HuH-7.5 (cell line): ENCODE results near the gene USP49.
"Not testable (repeated sequence)": the region's sequence is repeated elsewhere in the genome, so short reads cannot be mapped to it uniquely, and the experiment has no call there.

ENCODE experiments used
- DNase-seq: peaks from one replicate; pipeline ENCODE4 v3.0.0; 2011; ENCODE audit warnings: low spot score

The USP49 gene

DNA sequence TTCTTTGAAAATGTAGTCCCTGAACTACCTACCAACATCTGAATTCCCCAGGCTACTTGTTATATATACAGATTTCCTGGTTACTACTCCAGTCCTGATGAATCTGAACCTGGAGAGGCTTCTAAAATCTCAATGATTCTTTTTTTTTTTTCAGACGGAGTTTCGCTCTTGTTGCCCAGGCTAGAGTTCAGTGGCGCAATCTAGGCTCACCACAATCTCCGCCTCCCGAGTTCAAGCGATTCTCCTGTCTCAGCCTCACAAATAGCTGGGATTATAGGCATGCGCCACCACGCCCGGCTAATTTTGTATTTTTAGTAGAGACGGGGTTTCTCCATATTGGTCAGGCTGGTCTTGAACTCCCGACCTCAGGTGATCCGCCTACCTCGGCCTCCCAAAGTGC, 83.2 kb downstream of the USP49 start:
- DNase-seq: not testable (repeated sequence)

DNA sequence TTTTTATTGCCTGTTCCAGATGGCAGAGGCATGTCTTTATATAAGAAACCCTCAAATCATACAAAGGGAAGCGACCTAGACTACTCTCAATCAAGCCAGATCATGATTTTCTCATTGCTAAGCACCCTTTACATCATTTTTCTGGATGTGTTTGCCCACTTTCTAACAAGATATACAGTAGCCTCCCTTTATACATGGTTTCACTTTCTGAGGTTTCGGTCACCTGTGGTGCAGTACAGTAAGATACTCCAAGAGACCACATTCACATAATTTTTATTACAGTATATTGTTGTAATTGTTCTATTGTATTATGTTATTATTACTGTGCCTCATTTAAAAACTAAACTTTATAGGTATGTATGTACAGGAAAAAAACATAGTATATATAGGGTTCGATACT, 84.1 kb downstream of the USP49 start:
- DNase-seq: no peak

GRCh38 chr6:41805830-41806774, 89.1 kb downstream of the USP49 start:
- no peak for DNase-seq

- DNase-seq: no peak
These were observed 93.8 kb downstream of the USP49 start for GRCh38 chr6:41801380-41801779.

DNA sequence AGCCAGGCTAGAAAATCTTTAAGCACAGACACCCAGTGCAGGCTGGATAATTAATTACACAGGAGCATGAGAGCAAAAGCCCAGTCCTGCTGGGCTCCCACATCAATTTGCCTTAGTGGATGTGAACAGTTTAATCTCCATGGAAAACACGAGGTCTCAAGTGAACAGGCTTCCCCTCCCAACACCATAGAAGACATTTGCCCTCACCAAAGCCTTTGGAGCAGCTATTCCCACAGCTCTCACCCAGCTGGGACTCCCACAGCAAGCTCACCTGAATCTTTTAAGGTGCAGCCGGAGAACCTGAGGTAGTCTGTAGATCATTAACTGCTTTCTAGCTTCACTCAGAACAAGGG, 95.6 kb downstream of the USP49 start:
- DNase-seq: no peak

GRCh38 chr6:41798901-41799558, 96.1 kb downstream of the USP49 start:
- DNase-seq: no peak

DNA sequence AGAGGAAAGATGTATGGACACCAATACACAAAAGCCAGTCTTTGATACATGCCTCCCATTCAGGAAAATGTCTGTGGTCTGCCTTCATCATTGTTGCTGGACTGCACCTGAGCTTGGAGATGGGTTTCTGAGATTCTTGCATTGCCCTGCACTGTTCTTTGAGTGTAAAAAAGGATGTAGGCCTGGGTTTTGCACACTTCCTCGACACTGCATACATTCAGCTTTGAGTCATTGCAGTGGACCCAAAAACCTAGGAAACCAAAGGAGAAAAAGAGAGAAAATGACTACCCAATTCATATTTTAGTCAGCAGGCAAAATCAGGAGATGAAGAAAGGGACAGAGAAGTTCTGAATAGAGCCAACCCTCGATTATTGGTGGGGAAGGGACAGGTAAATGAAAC, 98.7 kb downstream of the USP49 start:
- no peak for DNase-seq

- DNase-seq: no peak
These were observed 103.2 kb downstream of the USP49 start for GRCh38 chr6:41791984-41792383.

- DNase-seq: no peak
These were observed 103.9 kb downstream of the USP49 start for GRCh38 chr6:41791305-41791704.

GRCh38 chr6:41790045-41790444, 105.1 kb downstream of the USP49 start:
- DNase-seq: no peak

GRCh38 chr6:41789390-41789724, 105.8 kb downstream of the USP49 start:
- no peak for DNase-seq

GRCh38 chr6:41787219-41787917, 107.8 kb downstream of the USP49 start, which contains the start of gene TOMM6:
TOMM6 (plus strand) TSS chr6:41787694; CDS start chr6:41787698, 4 bp downstream.
- peak; percentile 70 for DNase-seq

DNA sequence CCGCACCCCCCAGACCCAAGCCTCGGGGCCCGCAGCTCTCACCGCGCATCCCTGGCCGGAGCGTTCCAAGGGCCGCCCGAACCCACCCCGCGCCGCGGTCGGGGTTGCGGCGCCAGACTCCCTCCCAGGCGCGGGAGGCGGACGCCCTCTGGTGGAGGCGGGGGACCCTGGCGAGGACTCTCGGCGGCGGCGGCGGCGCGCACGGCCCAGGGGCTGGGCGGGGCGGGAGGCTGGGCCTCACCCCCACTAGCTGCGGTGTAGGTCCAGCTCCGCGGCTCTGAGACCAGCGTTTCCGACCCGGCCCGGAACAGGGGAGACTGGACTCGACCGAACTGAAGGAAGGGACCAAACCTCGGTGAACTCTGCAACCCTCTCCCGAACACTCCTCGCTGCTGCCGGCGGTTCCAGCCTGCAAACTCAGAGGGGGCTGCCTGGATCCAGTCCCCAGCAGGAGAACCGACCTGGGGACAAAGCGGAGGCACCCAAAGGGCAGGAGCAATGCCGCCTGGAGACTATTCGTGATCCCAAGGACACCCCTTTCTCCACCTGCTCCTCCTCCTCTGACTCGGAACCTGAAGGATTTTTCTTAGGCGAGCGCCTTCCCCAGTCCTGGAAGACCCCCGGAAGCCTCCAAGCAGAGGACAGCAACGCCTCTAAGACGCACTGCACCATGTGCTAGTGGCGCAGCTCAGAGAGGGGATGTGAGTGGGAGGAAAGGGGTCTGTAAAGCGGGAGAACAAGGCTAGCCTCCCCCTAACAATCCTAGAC, 108.5 kb downstream of the USP49 start:
- DNase-seq: peak; percentile 82

DNA sequence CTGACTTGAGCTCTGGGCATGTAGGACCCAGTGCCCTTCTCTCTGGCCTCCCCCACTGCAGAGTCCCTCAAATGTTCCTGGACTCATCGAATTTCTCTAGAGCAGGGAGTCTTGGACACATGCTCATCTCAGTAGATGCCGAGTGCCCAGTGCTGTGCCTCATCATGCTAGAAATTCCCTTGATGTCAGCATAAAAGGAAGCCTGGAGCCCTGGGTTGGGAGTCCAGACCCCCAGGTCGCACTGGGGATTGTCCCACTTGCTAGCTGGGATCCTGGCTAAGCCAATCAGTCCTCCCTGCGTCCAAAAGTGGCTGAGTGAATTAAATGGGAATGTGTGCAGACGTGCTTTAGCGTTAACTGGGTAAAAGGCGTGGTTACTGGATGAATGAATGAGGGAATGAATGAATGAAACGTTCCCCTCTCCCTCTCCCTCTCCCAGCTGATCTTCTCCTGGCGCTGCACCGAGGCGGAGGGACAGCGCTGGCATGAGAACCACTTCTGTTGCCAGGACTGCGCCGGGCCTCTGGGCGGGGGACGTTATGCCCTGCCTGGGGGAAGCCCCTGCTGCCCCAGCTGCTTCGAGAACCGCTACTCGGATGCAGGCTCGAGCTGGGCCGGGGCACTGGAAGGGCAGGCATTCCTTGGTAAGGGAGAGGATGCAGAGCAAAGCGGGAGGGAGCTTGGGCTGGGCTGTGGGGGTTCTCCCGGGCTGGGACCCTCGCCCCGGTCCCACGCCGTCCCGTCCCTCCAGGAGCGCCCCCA, 109.3 kb downstream of the USP49 start:
- peak; percentile 51 for DNase-seq

GRCh38 chr6:41785254-41785653, 109.9 kb downstream of the USP49 start:
- no peak for DNase-seq

DNA sequence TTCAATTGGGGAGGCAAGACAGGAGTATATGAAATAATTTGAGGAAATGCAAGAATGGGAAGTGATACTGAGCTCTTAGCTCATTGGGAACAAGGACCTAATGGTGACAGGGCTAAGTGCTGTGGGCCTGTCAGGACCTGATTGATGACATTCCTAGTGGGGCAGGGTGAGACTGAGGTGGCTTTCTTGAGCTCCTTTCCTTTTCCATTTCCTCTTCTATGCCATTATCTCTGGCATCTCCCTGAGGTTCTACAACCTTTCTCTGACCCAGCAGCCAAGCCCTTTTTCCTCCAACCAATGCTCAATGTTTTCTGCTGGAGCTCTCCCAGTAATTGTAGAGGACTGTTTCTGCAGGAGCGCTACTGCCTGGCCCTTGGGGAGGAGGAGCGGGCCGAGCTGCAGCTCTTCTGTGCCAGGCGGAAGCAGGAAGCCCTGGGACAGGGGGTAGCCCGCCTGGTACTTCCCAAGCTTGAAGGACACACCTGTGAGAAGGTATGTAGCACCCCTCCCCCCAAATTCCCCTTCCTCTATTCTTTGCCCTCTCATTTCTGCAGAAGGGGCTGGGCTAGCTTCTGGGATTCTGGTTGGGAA, 110.5 kb downstream of the USP49 start:
- DNase-seq: no peak

DNA sequence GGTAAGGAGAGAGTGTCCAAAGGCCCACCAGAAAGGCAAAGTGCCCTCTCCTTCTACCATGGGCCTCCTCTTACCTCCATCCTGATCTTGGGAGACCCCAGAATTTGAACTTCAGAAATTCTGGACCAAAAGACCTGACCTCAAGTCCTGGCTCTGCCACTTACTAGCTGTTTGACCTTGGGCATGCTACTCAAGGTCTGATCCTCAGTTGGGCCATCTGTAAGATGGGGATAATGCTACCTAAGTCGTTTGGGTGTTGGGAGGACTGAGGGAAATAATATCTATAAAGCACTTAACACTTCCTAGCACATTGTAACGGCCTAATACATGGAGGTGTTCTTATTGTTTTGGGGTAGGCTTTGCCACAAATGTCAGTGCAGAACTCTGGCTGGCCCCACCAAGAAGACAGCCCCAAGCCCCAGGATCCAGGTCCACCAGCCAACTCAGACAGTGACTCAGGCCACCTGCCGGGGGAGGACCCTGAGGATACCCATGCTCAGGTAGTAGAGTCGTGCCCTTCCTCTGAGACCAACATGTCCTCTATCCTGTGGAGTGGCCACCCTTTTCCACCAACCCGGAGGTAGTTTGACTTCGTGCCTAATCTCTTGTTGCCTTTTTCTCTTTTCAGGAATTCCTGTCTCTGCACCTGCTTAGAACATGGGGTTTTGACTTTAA, 111.9 kb downstream of the USP49 start:
- DNase-seq: no peak

- DNase-seq: no peak
These were observed 113.8 kb downstream of the USP49 start for GRCh38 chr6:41781366-41781730.

- DNase-seq: peak; percentile 41
These were observed 114.4 kb downstream of the USP49 start, which contains the start of gene PRICKLE4 for GRCh38 chr6:41780551-41781365. PRICKLE4 (plus strand) TSS chr6:41780782; CDS start chr6:41783474, 2,692 bp downstream.
